Loucy (cell line): Measurements from ENCODE around the gene AGBL1.

Source experiments
- EZH2phosphoT487 ChIP-seq: fragments of 200-600 bp; IDR thresholded peaks from 2 replicates; pipeline ENCODE4 v1.6.1; 2018; ENCODE audit warnings: antibody characterized with exemption, mild to moderate bottlenecking, moderate library complexity, borderline replicate concordance
- TF ChIP-seq, protein P1 (sequence below): fragments of 200-600 bp; sonication (generic); conservative IDR thresholded peaks from 2 replicates; pipeline ENCODE4 v1.5.1; 2014; ENCODE audit warnings: mild to moderate bottlenecking, antibody characterized with exemption, low read length

DNA sequence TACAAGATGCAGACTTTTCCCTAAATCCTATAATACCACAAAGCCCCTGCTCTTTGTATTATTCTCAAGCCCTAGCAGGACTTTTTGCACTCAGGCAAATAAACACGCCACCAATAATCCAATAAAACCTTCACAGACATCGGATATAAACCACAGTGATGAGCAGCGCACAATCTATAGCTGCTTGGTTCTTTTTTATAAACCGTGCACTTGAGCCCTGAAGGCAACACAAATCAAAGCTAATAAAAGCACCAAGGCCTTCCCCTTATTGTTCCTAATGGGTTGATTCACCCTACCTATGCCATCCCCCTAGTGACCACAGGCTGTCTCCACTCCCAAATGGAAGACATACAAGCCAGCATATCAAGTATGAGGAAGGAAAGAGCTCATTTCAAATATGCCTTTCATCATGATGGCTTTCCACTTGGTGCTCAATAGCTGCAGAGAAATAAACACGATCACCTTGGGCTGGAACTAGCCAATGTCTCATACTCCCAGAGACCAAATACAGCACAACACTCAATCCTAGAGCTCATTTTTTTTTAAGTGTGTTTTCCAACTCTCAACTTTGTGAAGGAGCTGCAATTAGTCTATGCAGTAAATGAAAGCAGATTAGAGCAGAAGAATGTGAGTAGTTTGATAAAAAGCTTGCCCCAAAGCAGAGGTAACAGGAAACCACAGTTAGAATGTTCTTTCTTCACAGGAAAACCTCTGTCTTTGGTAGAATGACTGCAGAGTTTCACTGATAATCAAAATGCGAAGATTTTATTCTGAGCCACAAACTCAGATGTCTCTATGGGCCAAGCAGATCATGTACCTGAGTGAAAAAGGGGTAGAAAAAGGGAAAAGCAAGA lies 573.9 kb downstream of the AGBL1 start:
- TF ChIP-seq, protein P1, sequence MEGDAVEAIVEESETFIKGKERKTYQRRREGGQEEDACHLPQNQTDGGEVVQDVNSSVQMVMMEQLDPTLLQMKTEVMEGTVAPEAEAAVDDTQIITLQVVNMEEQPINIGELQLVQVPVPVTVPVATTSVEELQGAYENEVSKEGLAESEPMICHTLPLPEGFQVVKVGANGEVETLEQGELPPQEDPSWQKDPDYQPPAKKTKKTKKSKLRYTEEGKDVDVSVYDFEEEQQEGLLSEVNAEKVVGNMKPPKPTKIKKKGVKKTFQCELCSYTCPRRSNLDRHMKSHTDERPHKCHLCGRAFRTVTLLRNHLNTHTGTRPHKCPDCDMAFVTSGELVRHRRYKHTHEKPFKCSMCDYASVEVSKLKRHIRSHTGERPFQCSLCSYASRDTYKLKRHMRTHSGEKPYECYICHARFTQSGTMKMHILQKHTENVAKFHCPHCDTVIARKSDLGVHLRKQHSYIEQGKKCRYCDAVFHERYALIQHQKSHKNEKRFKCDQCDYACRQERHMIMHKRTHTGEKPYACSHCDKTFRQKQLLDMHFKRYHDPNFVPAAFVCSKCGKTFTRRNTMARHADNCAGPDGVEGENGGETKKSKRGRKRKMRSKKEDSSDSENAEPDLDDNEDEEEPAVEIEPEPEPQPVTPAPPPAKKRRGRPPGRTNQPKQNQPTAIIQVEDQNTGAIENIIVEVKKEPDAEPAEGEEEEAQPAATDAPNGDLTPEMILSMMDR, result no peak
- no peak for TF ChIP-seq EZH2phosphoT487
